Endodermal cell (in vitro differentiated cells): ENCODE data around the gene MYBBP1A. TPM values are rescaled to one million over a fixed set of nuclear protein-coding genes. Genes with fewer than 3 reads are reported as not detected.
"Not testable (repeated sequence)": the region's sequence is repeated elsewhere in the genome, so short reads cannot be mapped to it uniquely, and the experiment has no call there.

Experiments used
- DNase-seq: peaks from one replicate; pipeline ENCODE4 v3.0.0-alpha.2; 2017
- H3K27ac ChIP-seq: 2 replicates; pipeline ENCODE4 v1.5.1; 2013; ENCODE audit warnings: mild to moderate bottlenecking, low read depth, low read length, moderate library complexity
- H3K27me3 ChIP-seq: 2 replicates; pipeline ENCODE4 v1.6.1; 2013; ENCODE audit warnings: mild to moderate bottlenecking, low read length, moderate library complexity; ENCODE audit not compliant: insufficient read depth, control insufficient read depth, poor library complexity, severe bottlenecking
- H3K36me3 ChIP-seq: 2 replicates; pipeline ENCODE4 v1.7.0; 2013; ENCODE audit warnings: mild to moderate bottlenecking, low read length, moderate library complexity; ENCODE audit not compliant: control insufficient read depth, insufficient read depth
- H3K4me1 ChIP-seq: one replicate; pipeline ENCODE4 v1.7.0; 2013; ENCODE audit warnings: low read length; ENCODE audit not compliant: control insufficient read depth, insufficient read depth
- H3K4me3 ChIP-seq: 2 replicates; pipeline ENCODE4 v1.5.1; 2013; ENCODE audit warnings: mild to moderate bottlenecking, low read length, moderate library complexity
- H3K9ac ChIP-seq: 2 replicates; pipeline ENCODE4 v1.6.1; 2013; ENCODE audit warnings: mild to moderate bottlenecking, low read length, moderate library complexity; ENCODE audit not compliant: poor library complexity, severe bottlenecking; ENCODE audit errors: extremely low read depth
- H3K9me3 ChIP-seq: 2 replicates; pipeline ENCODE4 v1.6.1; 2013; ENCODE audit warnings: mild to moderate bottlenecking, low read length, moderate library complexity; ENCODE audit not compliant: control insufficient read depth
- H3K27ac Mint-ChIP-seq: 2 replicates; pipeline ENCODE4 v1.8.0; 2020; ENCODE audit warnings: mixed read lengths
- H3K27me3 Mint-ChIP-seq: 2 replicates; pipeline ENCODE4 v1.8.0; 2021; ENCODE audit warnings: mild to moderate bottlenecking, mixed read lengths; ENCODE audit not compliant: insufficient read depth
- H3K36me3 Mint-ChIP-seq: 2 replicates; pipeline ENCODE4 v1.8.0; 2020; ENCODE audit warnings: low read depth, mixed read lengths
- H3K4me1 Mint-ChIP-seq: 2 replicates; pipeline ENCODE4 v1.8.0; 2020; ENCODE audit warnings: mixed read lengths
- H3K4me3 Mint-ChIP-seq: 2 replicates; pipeline ENCODE4 v1.8.0; 2020; ENCODE audit warnings: mild to moderate bottlenecking, moderate library complexity, mixed read lengths
- H3K9me3 Mint-ChIP-seq: 2 replicates; pipeline ENCODE4 v1.8.0; 2020; ENCODE audit warnings: mild to moderate bottlenecking, mixed read lengths
- CTCF ChIP-seq: fragments of 200-600 bp; sonication (generic); conservative IDR thresholded peaks from 2 replicates; pipeline ENCODE4 v1.5.0; 2021; ENCODE audit warnings: antibody characterized with exemption, mild to moderate bottlenecking
- WGBS, 2 experiments: methylation state at CpG; one replicate each; pipeline versions ENCODE4 v1.1.5 to v1.1.7; 2013; ENCODE audit warnings: missing lambda C conversion rate in 2 of 2, mixed read lengths in 1 of 2; ENCODE audit not compliant: insufficient coverage in 1 of 2, insufficient read length in 1 of 2; 5-methylcytosine and 5-hydroxymethylcytosine counted together
- long read RNA-seq, 4 experiments: library from polyadenylated mRNA in 2 of 4; library from RNA in 1 of 4; library from capped mRNA in 1 of 4; stranded (forward) in 3 of 4; unstranded in 1 of 4; transcript quantifications; one replicate each; pipeline ENCODE4 v2.0.0, GENCODE V29; 2020 to 2021; ENCODE audit warnings: inconsistent platforms in 1 of 4
- polyA plus RNA-seq, 2 experiments: library from polyadenylated mRNA; stranded (reverse); fragments of 50-300 nt; gene quantifications; one replicate each; pipeline ENCODE4 v1.2.3, GENCODE V29; 2013
- total RNA-seq, 2 donors: library from RNA; stranded (reverse); fragmentation: NEBNext Ultra II Directional in 1 of 2; extraction: Animal tissue kit (Norgen Biotek cat#: 25700) in 1 of 2; gene quantifications; 2 replicates in 1 of 2; 3 replicates in 1 of 2; pipeline ENCODE4 v1.2.1, GENCODE V29; 2021

The MYBBP1A gene
- 10 to 100 TPM; 55.6 to 70.9 TPM for total RNA-seq
- 31.3 TPM for polyA plus RNA-seq (2013, experiment 1 of 2)
- polyA plus RNA-seq (2013, experiment 2 of 2) = 24.9 TPM
- long read RNA-seq, experiment 1, partial matches to known transcripts = 7 of 14 reads
- long read RNA-seq, experiment 1, other reads (novel, unspliced or antisense) = 6 of 14 reads
- long read RNA-seq, experiment 2, full-length matches to known transcripts = 75 of 107 reads
- long read RNA-seq, experiment 2, partial matches to known transcripts = 14 of 107 reads
- long read RNA-seq, experiment 2, other reads (novel, unspliced or antisense) = 18 of 107 reads
- long read RNA-seq, experiment 3, full-length matches to known transcripts = 82 of 120 reads
- long read RNA-seq, experiment 3, partial matches to known transcripts = 24 of 120 reads
- long read RNA-seq, experiment 3, other reads (novel, unspliced or antisense) = 14 of 120 reads
- long read RNA-seq, experiment 4, partial matches to known transcripts = 0 of 1 reads
- long read RNA-seq, experiment 4, other reads (novel, unspliced or antisense) = 1 of 1 reads

- peak; percentile 99 for DNase-seq
- Mint-ChIP-seq H3K9me3 (no peaks in the 10 kb centered on the region), H3K4me3 (peak within 1 kb of the TSS; percentile 85), H3K27me3 (no peaks in the 10 kb centered on the region), H3K27ac (peak within 1 kb of the TSS; percentile 95), H3K4me1 (peaks cover 18% of the 10 kb centered on the region), H3K36me3 (peaks cover 29% of the 10 kb centered on the region)
- peak within 1 kb of the TSS; percentile 93 for H3K4me3 ChIP-seq
- no peaks in the 10 kb centered on the region for H3K9me3 ChIP-seq
- H3K27me3 ChIP-seq = no peaks in the 10 kb centered on the region
- H3K27ac ChIP-seq = peak within 1 kb of the TSS; percentile 91
- H3K4me1 ChIP-seq = no peaks in the 10 kb centered on the region
- TF ChIP-seq CTCF = peak; percentile 64
- peaks cover 35% of the 10 kb centered on the region for H3K36me3 ChIP-seq
- peak within 1 kb of the TSS; percentile 64 for H3K9ac ChIP-seq
- WGBS, 2 experiments = 2 to 3% methylated on average over 41 to 69 of the region's 69 CpGs
Observed at GRCh38 chr17:4554997-4555799, at the start of gene MYBBP1A. TSS of gene MYBBP1A (minus strand) at chr17:4555384. CDS start at chr17:4555324, 60 bp downstream.

- H3K4me1 Mint-ChIP-seq = peaks cover 29% of the 10 kb centered on the region
- not testable (repeated sequence) for H3K9me3 Mint-ChIP-seq, H3K27ac ChIP-seq, H3K27me3 Mint-ChIP-seq, H3K27ac Mint-ChIP-seq, H3K9me3 ChIP-seq, H3K4me3 ChIP-seq, H3K36me3 ChIP-seq, H3K27me3 ChIP-seq, DNase-seq, H3K4me1 ChIP-seq, H3K9ac ChIP-seq, H3K4me3 Mint-ChIP-seq, H3K36me3 Mint-ChIP-seq
- 92 to 98% methylated on average over 8 to 11 of the region's 11 CpGs for WGBS, 2 experiments
Observed at GRCh38 chr17:4604736-4605135, 49.6 kb upstream of the MYBBP1A start.

GRCh38 chr17:4604111-4604644 lies 49.0 kb upstream of the MYBBP1A start:
- no peaks in the 10 kb centered on the region for H3K9me3 Mint-ChIP-seq

More at GRCh38 chr17:4604111-4604644, 49.0 kb upstream of the MYBBP1A start:
- H3K9me3 ChIP-seq = no peaks in the 10 kb centered on the region
- no peak overlapping the region for H3K4me3 ChIP-seq
- no peak overlapping the region for H3K9ac ChIP-seq
- no peaks in the 10 kb centered on the region for H3K27me3 ChIP-seq
- no peaks in the 10 kb centered on the region for H3K36me3 ChIP-seq
- no peak for TF ChIP-seq CTCF
- Mint-ChIP-seq H3K4me1 (peaks cover 30% of the 10 kb centered on the region), H3K36me3 (no peaks in the 10 kb centered on the region), H3K4me3 (no peak overlapping the region), H3K27ac (no peak overlapping the region), H3K27me3 (peaks cover 3% of the 10 kb centered on the region)
- no peak overlapping the region for H3K27ac ChIP-seq
- peaks cover 11% of the 10 kb centered on the region for H3K4me1 ChIP-seq
- peak; percentile 53 for DNase-seq
- 88 to 89% methylated on average over 16 to 17 of the region's 18 CpGs for WGBS, 2 experiments
